GM21825 (cell line): ENCODE measurements around the gene LRRC4C.

ENCODE experiments used
- ATAC-seq: cut with Tn5 transposase; IDR thresholded peaks from one replicate; pipeline ENCODE4 v1.9.1; 2021; ENCODE audit warnings: mild to moderate bottlenecking, moderate library complexity; ENCODE audit not compliant: unreplicated experiment

The LRRC4C gene

DNA sequence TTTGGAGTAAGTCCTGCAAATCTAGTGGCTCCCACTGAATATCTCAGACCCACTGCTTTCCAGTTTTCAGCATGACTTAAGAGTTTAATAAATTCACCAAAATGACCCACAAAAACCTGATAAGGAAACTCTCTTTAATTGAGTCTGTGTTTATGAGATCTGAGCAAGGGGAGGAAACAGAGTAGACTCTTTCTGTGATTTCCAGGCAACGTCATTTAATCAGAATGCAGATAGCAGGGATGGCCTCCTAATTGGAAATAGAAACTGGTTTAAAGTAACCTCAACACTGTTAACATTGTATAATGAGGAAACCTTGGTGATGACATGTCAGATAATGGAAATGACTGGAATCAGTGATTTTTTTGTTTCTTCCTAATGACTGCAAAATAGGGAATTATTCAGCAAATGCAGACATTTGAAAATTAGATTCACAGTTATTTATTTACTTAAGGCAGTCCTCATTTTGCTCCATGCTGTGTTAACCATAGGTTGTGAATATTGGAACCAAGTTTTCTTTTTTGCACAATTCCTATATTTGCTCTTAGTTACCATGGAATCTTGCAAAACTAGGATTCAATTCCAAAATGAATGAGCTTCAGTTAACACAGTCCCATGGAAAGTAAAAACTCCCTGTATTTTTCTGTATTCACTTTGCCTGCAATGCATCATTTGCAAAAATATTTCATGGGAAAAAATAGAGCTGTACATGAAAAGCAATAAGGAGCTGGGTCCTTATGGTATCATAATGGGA, 1324.5 kb downstream of the LRRC4C start:
- no peak for ATAC-seq

DNA sequence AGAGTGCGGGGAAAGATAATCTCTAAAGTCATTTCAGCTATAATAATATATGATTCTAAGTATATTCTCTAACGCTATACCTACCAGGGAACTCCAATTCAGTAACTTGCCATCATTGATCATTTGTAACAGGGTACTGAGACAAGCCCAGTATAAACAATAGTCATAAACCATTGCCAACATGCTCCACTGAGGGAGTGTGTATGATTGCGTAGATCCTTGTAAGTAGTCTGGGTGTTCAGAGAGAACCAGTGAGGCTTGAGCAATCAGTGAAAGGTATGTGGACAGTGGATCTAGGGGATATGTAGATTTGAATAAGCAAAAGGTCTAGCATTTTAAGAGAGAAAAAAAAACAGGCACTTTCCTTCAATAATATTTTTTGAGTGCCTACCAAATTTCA, 1326.0 kb downstream of the LRRC4C start:
- ATAC-seq: no peak

DNA sequence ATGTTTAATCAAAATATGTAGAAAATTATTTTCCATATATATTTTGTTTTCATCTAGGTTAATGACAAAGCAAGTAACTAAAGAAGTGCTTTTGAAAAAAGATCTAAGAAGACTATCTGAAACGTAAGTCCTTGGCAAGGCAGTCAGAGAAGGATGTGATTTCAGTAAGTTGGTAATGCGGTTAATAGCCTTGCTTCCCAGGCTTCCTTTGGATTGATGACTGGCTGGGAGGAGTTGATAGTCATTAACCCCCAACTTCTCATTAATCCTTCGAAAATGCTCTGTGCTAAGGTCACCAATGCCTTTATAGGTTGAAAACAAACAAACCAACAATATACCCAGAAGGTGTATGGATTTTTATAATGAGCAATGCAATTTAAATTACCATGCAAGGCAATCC, 1326.5 kb downstream of the LRRC4C start:
- ATAC-seq: no peak

DNA sequence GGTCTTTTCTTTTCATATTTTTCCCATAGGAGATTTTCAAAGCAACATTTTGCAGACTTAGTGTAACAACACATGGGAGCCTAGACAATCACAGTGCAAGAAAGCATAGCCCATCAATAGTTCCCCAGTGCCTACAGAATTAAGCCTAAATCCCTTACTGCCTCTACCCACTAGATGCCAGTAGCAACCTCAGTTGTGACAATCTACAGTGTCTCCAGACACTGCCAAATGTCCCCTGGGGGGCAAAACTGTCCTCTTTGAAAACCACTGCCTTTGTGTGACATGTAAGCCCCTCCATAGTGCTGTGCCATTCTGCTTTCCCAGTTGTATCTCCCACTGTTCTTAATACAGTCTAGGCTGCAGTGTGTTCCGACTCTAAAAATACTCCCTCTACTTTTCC, 1329.0 kb downstream of the LRRC4C start:
- no peak for ATAC-seq

DNA sequence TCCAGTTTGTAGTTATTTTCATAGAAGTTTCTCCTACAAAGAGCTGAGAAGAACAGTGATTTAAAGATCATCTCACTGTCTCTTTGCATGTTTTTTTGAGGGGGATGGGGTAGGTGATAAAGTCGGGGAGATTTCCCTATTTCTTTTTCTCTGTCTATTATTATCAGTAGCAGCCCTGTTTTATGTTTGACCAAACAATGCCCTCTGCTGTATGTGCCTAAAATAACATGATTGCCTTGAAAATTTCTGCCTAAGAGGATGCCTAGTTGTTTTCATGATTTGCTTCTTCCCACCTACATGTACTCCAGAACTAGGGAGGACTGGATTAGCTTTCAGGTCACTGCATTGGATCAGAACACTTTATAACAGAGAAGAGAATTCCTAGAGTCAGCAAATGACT, 1330.2 kb downstream of the LRRC4C start:
- no peak for ATAC-seq

DNA sequence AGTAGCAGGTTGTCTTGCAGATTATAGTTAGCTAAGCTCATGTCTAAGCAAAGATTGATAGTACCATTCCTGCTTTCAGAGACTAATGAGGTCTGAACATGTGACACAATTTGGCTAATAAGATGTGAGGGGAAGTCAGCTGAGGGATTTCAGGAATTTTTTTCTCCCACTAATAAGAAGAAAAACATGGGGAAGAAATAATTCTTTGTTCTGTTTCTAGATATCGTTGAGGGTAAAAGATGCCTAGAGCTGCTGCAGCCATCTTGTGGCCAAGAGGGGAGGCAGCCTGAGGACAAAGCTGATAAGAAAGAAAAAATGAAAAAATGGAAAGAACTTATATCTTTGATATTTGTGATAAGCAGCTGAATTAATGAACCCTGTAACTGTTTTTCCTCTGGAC, 1334.4 kb downstream of the LRRC4C start:
- no peak for ATAC-seq

DNA sequence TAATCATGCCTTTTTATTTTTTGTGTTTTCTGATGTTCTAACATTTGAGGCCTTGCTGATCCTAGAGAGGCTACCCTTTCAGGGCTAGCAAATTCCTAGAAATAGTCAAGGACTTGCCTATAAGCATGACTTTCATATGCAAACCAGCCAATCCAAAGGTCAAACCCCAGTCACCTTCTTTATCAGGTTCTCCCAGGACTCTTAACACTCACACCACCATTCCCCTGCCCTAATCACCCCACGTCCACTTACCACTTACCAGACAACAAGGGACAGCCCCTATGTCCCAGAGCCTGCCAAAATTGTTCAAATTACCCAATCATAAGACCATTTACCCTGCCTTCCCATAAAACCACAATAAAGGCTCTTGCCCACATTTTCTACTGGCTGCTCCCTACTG, 1339.8 kb downstream of the LRRC4C start:
- ATAC-seq: no peak

DNA sequence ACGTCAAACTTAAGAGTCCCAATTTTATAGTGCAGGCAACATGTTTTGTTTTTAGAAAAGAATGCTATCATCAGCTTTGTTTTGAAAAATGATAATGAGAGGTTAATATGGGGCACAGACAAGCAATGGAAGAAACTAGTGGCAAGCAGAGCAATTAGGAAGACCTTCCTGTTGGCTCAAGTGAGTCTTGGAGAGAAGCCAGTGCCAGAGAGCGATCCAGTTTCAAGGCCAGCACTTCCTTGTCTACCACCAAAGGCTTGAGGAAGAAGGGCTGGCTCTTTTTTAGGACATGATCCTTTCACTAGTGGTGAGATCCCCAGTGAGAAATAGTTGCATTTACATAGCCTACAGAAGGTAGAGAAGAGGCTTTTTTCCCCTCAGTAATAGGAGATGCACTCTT, 1340.7 kb downstream of the LRRC4C start:
- no peak for ATAC-seq

DNA sequence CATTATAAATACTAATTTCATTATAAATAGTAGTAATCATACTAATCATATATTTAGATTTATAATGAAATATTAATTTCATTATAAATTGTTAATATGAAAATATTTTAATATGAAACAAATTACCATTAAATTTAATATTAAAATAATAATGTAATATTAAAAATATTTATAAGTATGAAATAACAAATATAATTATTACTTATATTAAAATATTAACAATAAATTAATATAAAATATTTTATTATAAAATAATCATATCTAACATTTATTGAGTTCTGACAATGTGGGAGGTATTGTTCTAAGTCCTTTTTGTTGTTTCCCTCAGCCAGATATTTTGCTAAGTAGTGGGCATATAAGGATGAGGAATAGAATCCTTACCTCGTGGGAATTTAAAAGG, 1341.4 kb downstream of the LRRC4C start:
- ATAC-seq: no peak

DNA sequence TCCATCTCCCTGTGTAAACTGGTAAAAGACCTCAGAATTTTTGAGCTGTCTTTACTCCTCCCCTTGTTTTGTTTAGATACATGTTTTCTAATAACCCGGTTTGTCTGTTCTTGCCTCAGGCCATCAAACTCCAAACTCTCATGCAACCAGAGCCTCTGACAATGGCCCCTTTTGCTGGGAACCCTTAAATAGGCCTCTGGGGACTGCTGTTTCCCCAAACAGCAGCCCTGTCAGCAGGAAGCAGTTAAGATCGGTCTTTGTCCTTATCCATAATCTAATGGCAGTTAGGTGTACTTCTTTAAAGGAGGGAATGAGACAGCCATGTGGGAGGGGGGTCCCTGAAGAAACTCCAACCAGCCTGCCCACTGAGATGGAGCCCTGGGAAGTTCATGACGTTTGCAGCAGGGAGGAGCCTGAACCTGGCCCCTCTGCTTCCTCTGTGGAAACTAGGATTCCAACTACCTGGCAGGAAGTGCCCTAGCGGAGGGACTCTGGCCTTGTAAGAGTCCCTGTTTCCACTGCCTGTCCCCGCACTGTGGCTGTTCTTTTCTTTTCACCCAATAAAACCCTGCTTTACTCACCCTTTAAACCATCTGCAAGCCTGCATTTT, 1354.4 kb downstream of the LRRC4C start:
- no peak for ATAC-seq

DNA sequence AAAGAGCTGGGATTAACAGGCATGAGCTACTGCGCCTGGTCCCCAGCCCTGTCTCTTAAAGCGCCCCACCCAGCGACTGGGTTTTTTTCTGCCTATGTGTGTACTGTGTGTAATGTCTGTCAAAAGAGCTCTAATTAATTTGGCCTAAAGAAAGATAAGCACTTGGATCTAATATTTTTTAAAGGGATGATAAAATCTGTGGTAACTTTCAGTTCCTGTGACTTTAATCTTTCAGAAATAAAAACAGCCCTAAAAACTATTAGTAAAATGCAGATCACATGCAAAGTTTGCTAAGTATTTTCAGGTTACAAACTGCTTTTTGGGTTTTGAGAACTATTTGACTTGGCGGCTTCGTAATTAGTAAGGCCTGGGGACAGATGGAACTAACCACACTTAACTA, 1358.7 kb downstream of the LRRC4C start:
- no peak for ATAC-seq

DNA sequence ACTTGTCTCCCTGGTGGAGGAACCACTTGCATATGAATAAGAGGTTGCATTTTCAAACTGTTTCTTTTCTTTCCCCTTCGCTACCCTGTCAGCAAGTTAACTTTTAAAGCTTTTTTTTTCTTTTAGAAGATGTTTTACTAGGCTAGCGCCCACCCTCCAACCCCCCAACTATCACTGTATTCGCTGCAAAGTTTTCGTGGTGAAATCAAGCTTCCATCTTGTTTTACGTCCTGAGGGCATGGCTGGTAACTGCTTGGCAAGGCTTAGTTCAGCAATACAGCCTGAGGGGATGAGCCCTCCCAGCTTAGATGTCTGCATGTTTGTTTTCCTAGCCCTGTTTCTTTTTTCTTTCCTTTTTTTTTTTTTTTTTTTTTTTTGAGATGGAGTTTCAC, 1359.3 kb downstream of the LRRC4C start:
- ATAC-seq: no peak

DNA sequence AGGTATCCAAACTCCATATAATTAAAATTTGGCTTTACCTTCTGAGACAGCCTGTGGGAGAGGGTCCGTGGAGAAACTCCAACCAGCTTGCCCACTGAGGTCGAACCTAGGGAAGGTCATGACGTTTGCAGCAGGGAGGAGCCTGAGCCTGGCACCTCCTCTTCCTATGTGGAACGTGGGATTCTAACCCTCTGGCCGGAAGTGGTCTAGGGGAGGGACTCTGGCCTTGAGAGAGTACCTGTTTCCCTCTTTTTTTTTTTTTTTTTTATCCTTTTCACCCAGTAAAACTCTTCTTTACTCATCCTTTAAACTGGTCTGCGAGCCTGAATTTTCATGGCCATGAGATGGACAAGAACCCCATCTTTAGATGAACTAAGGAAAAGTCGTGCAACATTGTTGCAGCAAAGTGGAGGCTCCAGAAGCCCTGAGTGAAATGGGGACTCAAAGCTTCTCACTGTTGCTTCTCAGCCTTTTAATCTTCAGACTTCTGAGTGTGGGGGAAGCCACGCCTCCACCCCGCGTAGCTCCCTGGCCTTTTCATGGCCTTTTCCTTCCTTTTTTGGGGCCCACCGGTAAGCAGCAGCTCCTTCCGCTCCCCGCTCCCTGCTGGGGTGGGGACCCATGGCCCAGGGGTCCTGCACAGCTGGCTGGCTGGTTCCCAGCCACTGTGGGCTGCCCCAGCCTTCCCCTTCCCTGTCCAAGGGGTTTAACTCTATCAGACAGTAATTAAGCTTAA, 1359.9 kb downstream of the LRRC4C start:
- no peak for ATAC-seq

DNA sequence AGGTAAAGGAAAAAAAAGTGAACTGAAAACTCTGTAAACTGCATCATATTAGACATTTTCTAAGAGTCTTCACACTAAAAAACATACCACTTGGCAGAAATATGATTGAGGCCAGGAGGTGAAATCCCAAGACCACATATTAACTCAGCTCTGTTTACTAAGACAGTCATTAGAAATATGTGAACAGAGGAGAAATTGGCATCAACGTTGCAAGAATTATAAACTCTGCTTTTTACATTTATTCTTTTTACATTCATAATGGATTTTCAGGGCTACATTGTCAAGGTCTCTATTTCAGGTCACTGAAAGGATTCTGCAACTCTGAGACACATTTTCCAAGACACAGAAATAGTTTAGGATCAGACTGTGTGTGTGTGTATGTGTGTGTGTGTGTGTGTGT, 1364.0 kb downstream of the LRRC4C start:
- ATAC-seq: no peak

DNA sequence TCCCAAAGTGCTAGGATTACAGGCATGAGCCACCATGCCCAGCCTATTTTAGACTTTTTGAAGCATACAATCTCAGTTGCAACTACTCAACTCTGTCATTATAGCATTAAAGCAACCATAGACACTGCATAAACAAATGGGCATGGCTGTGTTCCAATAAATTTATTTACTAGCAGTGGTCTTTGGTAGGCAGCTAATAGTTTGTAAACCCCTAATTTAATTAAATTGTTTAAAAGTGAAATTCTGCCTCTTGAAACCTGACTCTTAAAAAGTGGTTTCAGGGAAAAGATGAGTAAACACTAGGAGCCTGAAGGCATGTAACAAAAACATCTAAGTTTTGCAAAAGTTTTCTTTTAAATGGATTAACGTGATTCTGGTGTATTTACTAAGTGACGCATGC, 1364.5 kb downstream of the LRRC4C start:
- ATAC-seq: no peak

DNA sequence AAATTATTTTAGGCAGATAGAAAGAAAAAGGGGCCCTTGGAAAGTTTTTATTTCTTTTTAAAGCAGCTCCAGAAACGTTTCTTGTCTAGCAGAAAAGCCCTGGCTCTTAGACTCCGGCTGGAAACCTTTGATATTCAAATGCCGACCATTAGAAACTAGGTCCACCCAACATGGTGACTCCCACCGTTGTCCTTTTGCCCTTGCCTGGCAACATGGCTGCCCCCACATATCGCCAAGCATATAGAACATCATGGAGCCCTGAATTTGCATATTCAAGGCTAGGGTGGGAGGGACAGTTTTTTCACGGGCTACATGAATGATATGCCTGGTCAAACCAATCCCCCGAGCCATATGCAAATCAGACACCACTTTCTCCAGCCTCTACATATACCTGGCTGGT, 1379.0 kb downstream of the LRRC4C start:
- ATAC-seq: no peak
